Astrocyte (in vitro differentiated cells and primary cell): ENCODE measurements around the gene IL21R. TPM values are rescaled to one million over a fixed set of nuclear protein-coding genes. Genes with fewer than 3 reads are reported as not detected.

Source experiments
- DNase-seq: peaks from one replicate; pipeline ENCODE4 v3.0.0-alpha.2; 2010; ENCODE audit warnings: low read depth
- FAIRE-seq: peaks from 2 replicates; lab custom pipeline; 2011; peaks lifted over from hg19 to GRCh38; lab: Jason Lieb, UNC
- H2AFZ ChIP-seq: 2 replicates; pipeline ENCODE4 v1.6.0; 2012; ENCODE audit warnings: low read depth, low read length, inconsistent platforms
- H3K27ac ChIP-seq: 2 replicates; pipeline ENCODE4 v1.5.1; 2011; ENCODE audit warnings: low read depth, low read length, inconsistent platforms
- H3K27me3 ChIP-seq: 2 replicates; pipeline ENCODE4 v1.6.0; 2011; ENCODE audit warnings: low read length, inconsistent platforms; ENCODE audit not compliant: insufficient read depth
- H3K36me3 ChIP-seq: 2 replicates; pipeline ENCODE4 v1.5.1; 2011; ENCODE audit warnings: low read length, inconsistent platforms; ENCODE audit not compliant: insufficient read depth
- H3K4me1 ChIP-seq: 2 replicates; pipeline ENCODE4 v1.5.1; 2011; ENCODE audit warnings: low read length, inconsistent platforms; ENCODE audit not compliant: insufficient read depth
- H3K4me2 ChIP-seq: 2 replicates; pipeline ENCODE4 v1.6.0; 2012; ENCODE audit warnings: low read length, inconsistent platforms
- H3K4me3 ChIP-seq: 2 replicates; pipeline ENCODE4 v1.5.1; 2011; ENCODE audit warnings: low read depth, mild to moderate bottlenecking, low read length, inconsistent platforms; ENCODE audit not compliant: insufficient read depth
- H3K79me2 ChIP-seq: 2 replicates; pipeline ENCODE4 v1.6.0; 2012; ENCODE audit warnings: mild to moderate bottlenecking, low read length, inconsistent platforms; ENCODE audit not compliant: insufficient read depth
- H3K9ac ChIP-seq: 2 replicates; pipeline ENCODE4 v1.6.0; 2012; ENCODE audit warnings: mild to moderate bottlenecking, low read length, inconsistent platforms
- H3K9me3 ChIP-seq: 2 replicates; pipeline ENCODE4 v1.5.1; 2012; ENCODE audit warnings: low read depth, mild to moderate bottlenecking, low read length, inconsistent platforms; ENCODE audit not compliant: insufficient read depth
- H4K20me1 ChIP-seq: 2 replicates; pipeline ENCODE4 v1.6.0; 2012; ENCODE audit warnings: low read length, inconsistent platforms; ENCODE audit not compliant: insufficient read depth
- H3K27ac Mint-ChIP-seq: one replicate; pipeline ENCODE4 v1.8.0; 2021; ENCODE audit warnings: mild to moderate bottlenecking, mixed read lengths; ENCODE audit not compliant: unreplicated experiment
- H3K27me3 Mint-ChIP-seq: one replicate; pipeline ENCODE4 v1.8.0; 2021; ENCODE audit warnings: low read depth, mixed read lengths; ENCODE audit not compliant: unreplicated experiment
- H3K36me3 Mint-ChIP-seq: one replicate; pipeline ENCODE4 v1.8.0; 2021; ENCODE audit warnings: low read depth, mixed read lengths; ENCODE audit not compliant: unreplicated experiment
- H3K4me1 Mint-ChIP-seq: one replicate; pipeline ENCODE4 v1.8.0; 2021; ENCODE audit warnings: low read depth, mixed read lengths; ENCODE audit not compliant: unreplicated experiment
- H3K4me3 Mint-ChIP-seq: one replicate; pipeline ENCODE4 v1.8.0; 2021; ENCODE audit warnings: mild to moderate bottlenecking, moderate library complexity, mixed read lengths; ENCODE audit not compliant: unreplicated experiment
- H3K9me3 Mint-ChIP-seq: one replicate; pipeline ENCODE4 v1.8.0; 2021; ENCODE audit warnings: mild to moderate bottlenecking, mixed read lengths; ENCODE audit not compliant: unreplicated experiment
- CTCF ChIP-seq: IDR thresholded peaks from 2 replicates; pipeline ENCODE4 v1.5.1; 2011; ENCODE audit warnings: low read depth, mild to moderate bottlenecking, inconsistent platforms, low read length, moderate library complexity; ENCODE audit not compliant: insufficient read depth
- EZH2 ChIP-seq: IDR thresholded peaks from 2 replicates; pipeline ENCODE4 v1.6.1; 2012; ENCODE audit warnings: mild to moderate bottlenecking, low read length, inconsistent platforms; ENCODE audit not compliant: insufficient read depth
- total RNA-seq: library from RNA; stranded (reverse); gene quantifications from 2 replicates; pipeline ENCODE4 v1.2.1, GENCODE V29; 2021

The IL21R gene
- total RNA-seq, 1 donor from 2014 or later, result 1.8 TPM

GRCh38 chr16:27474041-27474440 is 72.1 kb downstream of the IL21R start:
- H3K4me2 ChIP-seq, result no peak overlapping the region
- H4K20me1 ChIP-seq, result no peaks in the 10 kb centered on the region
- H3K27me3 ChIP-seq, result no peaks in the 10 kb centered on the region
- no peak overlapping the region for H2AFZ ChIP-seq
- no peaks in the 10 kb centered on the region for H3K9me3 ChIP-seq
- Mint-ChIP-seq H3K27ac (peak overlapping the region; percentile 44), H3K9me3 (no peaks in the 10 kb centered on the region), H3K4me1 (peaks cover 38% of the 10 kb centered on the region), H3K4me3 (no peak overlapping the region), H3K27me3 (no peaks in the 10 kb centered on the region), H3K36me3 (peaks cover 49% of the 10 kb centered on the region)
- H3K4me1 ChIP-seq, result peaks cover 48% of the 10 kb centered on the region
- FAIRE-seq (no peak), DNase-seq (no peak)
- no peak overlapping the region for H3K27ac ChIP-seq
- H3K79me2 ChIP-seq, result no peaks in the 10 kb centered on the region
- no peak overlapping the region for H3K4me3 ChIP-seq
- H3K36me3 ChIP-seq, result peaks cover 38% of the 10 kb centered on the region
- TF ChIP-seq EZH2 (no peak), CTCF (no peak)
- no peak overlapping the region for H3K9ac ChIP-seq

DNA sequence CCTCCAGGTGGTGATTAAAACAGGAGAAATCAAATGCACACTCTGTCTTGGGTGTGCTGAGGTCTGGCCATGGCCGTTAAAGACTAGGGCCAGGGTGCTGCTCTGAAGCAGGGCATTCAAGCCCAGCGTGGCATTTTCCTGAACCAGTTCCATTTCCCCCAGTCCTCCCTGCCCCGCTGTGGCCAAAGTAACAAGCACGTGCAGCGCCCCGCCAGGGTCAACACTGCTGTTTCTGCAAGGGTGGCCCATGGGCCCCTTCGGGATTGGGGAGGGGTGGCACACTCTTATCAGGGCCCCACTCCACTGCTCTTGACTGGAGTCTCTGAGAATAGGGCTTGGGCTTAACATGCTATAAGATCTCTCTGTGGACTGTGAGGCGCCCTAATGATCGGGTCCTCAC is 72.9 kb downstream of the IL21R start:
- DNase-seq (no peak), FAIRE-seq (no peak)
- peak overlapping the region; percentile 55 for H3K9ac ChIP-seq
- H2AFZ ChIP-seq, result no peak overlapping the region
- peaks cover 40% of the 10 kb centered on the region for H3K36me3 Mint-ChIP-seq
- H3K27ac ChIP-seq, result peak overlapping the region; percentile 87
- TF ChIP-seq EZH2, result no peak
- TF ChIP-seq CTCF, result no peak
- H3K4me3 Mint-ChIP-seq, result peak overlapping the region; percentile 34
- H3K27me3 Mint-ChIP-seq, result no peaks in the 10 kb centered on the region
- peak overlapping the region; percentile 93 for H3K27ac Mint-ChIP-seq
- H3K27me3 ChIP-seq, result no peaks in the 10 kb centered on the region
- H3K4me2 ChIP-seq, result no peak overlapping the region
- H4K20me1 ChIP-seq, result no peaks in the 10 kb centered on the region
- H3K4me3 ChIP-seq, result no peak overlapping the region
- H3K4me1 Mint-ChIP-seq, result peaks cover 38% of the 10 kb centered on the region
- peaks cover 48% of the 10 kb centered on the region for H3K4me1 ChIP-seq
- no peaks in the 10 kb centered on the region for H3K9me3 ChIP-seq
- H3K9me3 Mint-ChIP-seq, result no peaks in the 10 kb centered on the region
- H3K79me2 ChIP-seq, result no peaks in the 10 kb centered on the region
- H3K36me3 ChIP-seq, result peaks cover 31% of the 10 kb centered on the region

- Histone ChIP-seq H4K20me1 (no peaks in the 10 kb centered on the region), H3K4me1 (peaks cover 42% of the 10 kb centered on the region), H3K4me3 (peak overlapping the region; percentile 35), H3K79me2 (no peaks in the 10 kb centered on the region), H2AFZ (no peak overlapping the region), H3K9ac (peak overlapping the region; percentile 55), H3K4me2 (peak overlapping the region; percentile 76), H3K36me3 (peaks cover 31% of the 10 kb centered on the region), H3K27ac (peak overlapping the region; percentile 87), H3K27me3 (no peaks in the 10 kb centered on the region), H3K9me3 (no peaks in the 10 kb centered on the region)
- FAIRE-seq, result peak; percentile 87
- no peaks in the 10 kb centered on the region for H3K9me3 Mint-ChIP-seq
- H3K27ac Mint-ChIP-seq, result peak overlapping the region; percentile 93
- peaks cover 34% of the 10 kb centered on the region for H3K36me3 Mint-ChIP-seq
- DNase-seq, result peak; percentile 94
- H3K4me1 Mint-ChIP-seq, result peaks cover 35% of the 10 kb centered on the region
- TF ChIP-seq EZH2 (no peak), CTCF (no peak)
- no peaks in the 10 kb centered on the region for H3K27me3 Mint-ChIP-seq
- peak overlapping the region; percentile 51 for H3K4me3 Mint-ChIP-seq
Measured at GRCh38 chr16:27475561-27475960, 73.6 kb downstream of the IL21R start.
